Loucy (cell line): ENCODE results near the gene KLC1.

Experiments
- H2AFZ ChIP-seq: fragments of 200-600 bp; sonication (generic); 2 replicates; pipeline ENCODE4 v1.6.0; 2016; ENCODE audit warnings: antibody characterized with exemption, mild to moderate bottlenecking, low read length, moderate library complexity
- H3F3A ChIP-seq: fragments of 200-600 bp; 2 replicates; pipeline ENCODE4 v1.6.0; 2016; ENCODE audit warnings: antibody characterized with exemption, low read depth, mild to moderate bottlenecking
- H3K27me3 ChIP-seq: fragments of 200-600 bp; sonication (generic); 2 replicates; pipeline ENCODE4 v1.6.1; 2014; ENCODE audit warnings: low read length, mild to moderate bottlenecking; ENCODE audit not compliant: insufficient read depth, poor library complexity, severe bottlenecking
- H3K36me3 ChIP-seq: fragments of 200-600 bp; sonication (generic); 2 replicates; pipeline ENCODE4 v1.6.1; 2016; ENCODE audit warnings: low read length; ENCODE audit not compliant: insufficient read depth
- H3K4me1 ChIP-seq: fragments of 200-600 bp; sonication (generic); 2 replicates; pipeline ENCODE4 v1.5.1; 2014; ENCODE audit warnings: low read length, mild to moderate bottlenecking; ENCODE audit not compliant: insufficient read depth, poor library complexity, severe bottlenecking
- H3K4me2 ChIP-seq: fragments of 200-600 bp; sonication (generic); 2 replicates; pipeline ENCODE4 v1.6.0; 2014; ENCODE audit warnings: antibody characterized with exemption, low read length, low read depth, mild to moderate bottlenecking; ENCODE audit not compliant: poor library complexity, severe bottlenecking
- H3K4me3 ChIP-seq: fragments of 200-600 bp; sonication (generic); 2 replicates; pipeline ENCODE4 v1.5.1; 2014; ENCODE audit warnings: low read length, mild to moderate bottlenecking, mixed read lengths; ENCODE audit not compliant: poor library complexity, severe bottlenecking
- H3K79me2 ChIP-seq: fragments of 200-600 bp; sonication (generic); 2 replicates; pipeline ENCODE4 v1.6.1; 2014; ENCODE audit warnings: low read length; ENCODE audit not compliant: insufficient read depth
- H3K9ac ChIP-seq: fragments of 200-600 bp; sonication (generic); 2 replicates; pipeline ENCODE4 v1.6.0; 2014; ENCODE audit warnings: mild to moderate bottlenecking, low read depth, low read length, moderate library complexity; ENCODE audit not compliant: poor library complexity, severe bottlenecking
- H3K9me2 ChIP-seq: fragments of 200-600 bp; sonication (generic); replicated peaks from 2 replicates; pipeline ENCODE4 v1.6.1; 2016; ENCODE audit warnings: low read depth, low read length, mixed read lengths
- H3K9me3 ChIP-seq: fragments of 200-600 bp; sonication (generic); 2 replicates; pipeline ENCODE4 v1.6.1; 2014; ENCODE audit warnings: mild to moderate bottlenecking, antibody characterized with exemption, low read length, low read depth; ENCODE audit not compliant: insufficient read depth
- H4K20me1 ChIP-seq: fragments of 200-600 bp; sonication (generic); 2 replicates; pipeline ENCODE4 v1.6.0; 2014; ENCODE audit warnings: antibody characterized with exemption, low read length, mild to moderate bottlenecking; ENCODE audit not compliant: insufficient read depth, poor library complexity, severe bottlenecking
- CTCF ChIP-seq: fragments of 200-600 bp; sonication (generic); conservative IDR thresholded peaks from 2 replicates; pipeline ENCODE4 v1.5.1; 2014; ENCODE audit warnings: mild to moderate bottlenecking, antibody characterized with exemption, low read length
- EZH2phosphoT487 ChIP-seq: fragments of 200-600 bp; IDR thresholded peaks from 2 replicates; pipeline ENCODE4 v1.6.1; 2018; ENCODE audit warnings: antibody characterized with exemption, mild to moderate bottlenecking, moderate library complexity, borderline replicate concordance

Gene KLC1

GRCh38 chr14:103729496-103730448 is 100.8 kb downstream of the KLC1 start:
- Histone ChIP-seq H3K27me3 (no peaks in the 10 kb centered on the region), H4K20me1 (no peaks in the 10 kb centered on the region), H3K9me3 (no peaks in the 10 kb centered on the region), H3K36me3 (peaks cover 15% of the 10 kb centered on the region; the same call in 1 of the 2 replicates), H3K4me3 (no peak overlapping the region), H3K4me1 (no peaks in the 10 kb centered on the region), H3K9me2 (no peaks in the 10 kb centered on the region), H3F3A (no peaks in the 10 kb centered on the region), H3K4me2 (no peak overlapping the region), H3K79me2 (no peaks in the 10 kb centered on the region), H3K9ac (no peak overlapping the region), H2AFZ (no peak overlapping the region)
- TF ChIP-seq EZH2phosphoT487 (no peak), CTCF (no peak)

GRCh38 chr14:103730490-103731035 is 101.6 kb downstream of the KLC1 start:
- H3K9ac ChIP-seq: no peak overlapping the region
- no peaks in the 10 kb centered on the region for H3F3A ChIP-seq
- H3K9me2 ChIP-seq: no peaks in the 10 kb centered on the region
- H3K4me3 ChIP-seq: no peak overlapping the region
- no peaks in the 10 kb centered on the region for H3K9me3 ChIP-seq
- TF ChIP-seq EZH2phosphoT487 (no peak), CTCF (no peak)
- H3K4me2 ChIP-seq: no peak overlapping the region
- no peaks in the 10 kb centered on the region for H4K20me1 ChIP-seq
- H3K27me3 ChIP-seq: no peaks in the 10 kb centered on the region
- H3K36me3 ChIP-seq: peaks cover 15% of the 10 kb centered on the region; the same call in 1 of the 2 replicates
- H3K79me2 ChIP-seq: no peaks in the 10 kb centered on the region
- H2AFZ ChIP-seq: no peak overlapping the region
- no peaks in the 10 kb centered on the region for H3K4me1 ChIP-seq

- Histone ChIP-seq H3K4me3 (no peak overlapping the region), H3K27me3 (no peaks in the 10 kb centered on the region), H4K20me1 (no peaks in the 10 kb centered on the region), H2AFZ (no peak overlapping the region), H3K9ac (no peak overlapping the region), H3K36me3 (peaks cover 15% of the 10 kb centered on the region; the same call in 1 of the 2 replicates), H3K9me2 (no peaks in the 10 kb centered on the region), H3K4me1 (no peaks in the 10 kb centered on the region), H3F3A (no peaks in the 10 kb centered on the region), H3K9me3 (no peaks in the 10 kb centered on the region), H3K4me2 (no peak overlapping the region), H3K79me2 (no peaks in the 10 kb centered on the region)
- TF ChIP-seq CTCF: no peak
- no peak for TF ChIP-seq EZH2phosphoT487
Measured at GRCh38 chr14:103731481-103731880, 102.5 kb downstream of the KLC1 start.
